Mucosa of rectum (tissue), 2 donors: ENCODE data around the gene PXDN.

Source experiments
- H3K27ac ChIP-seq, 2 donors: one replicate each; pipeline ENCODE4 v1.7.0; 2013; ENCODE audit warnings: inconsistent platforms in 2 of 2, low read depth in 2 of 2, low read length in 2 of 2
- H3K27me3 ChIP-seq, 2 donors: one replicate each; pipeline ENCODE4 v1.7.0; 2013; ENCODE audit warnings: low read length in 2 of 2; ENCODE audit not compliant: control insufficient read depth in 2 of 2, insufficient read depth in 2 of 2
- H3K36me3 ChIP-seq, 2 donors: one replicate each; pipeline ENCODE4 v1.7.0; 2013; ENCODE audit warnings: low read length in 2 of 2; ENCODE audit not compliant: control insufficient read depth in 2 of 2, insufficient read depth in 2 of 2
- H3K4me1 ChIP-seq, 2 donors: one replicate each; pipeline ENCODE4 v1.7.0; 2013; ENCODE audit warnings: low read length in 2 of 2, mild to moderate bottlenecking in 1 of 2; ENCODE audit not compliant: control insufficient read depth in 2 of 2, insufficient read depth in 2 of 2
- H3K4me3 ChIP-seq, 2 donors: one replicate each; pipeline ENCODE4 v1.7.0; 2013; ENCODE audit warnings: low read length in 2 of 2
- H3K9ac ChIP-seq, 2 donors: one replicate each; pipeline ENCODE4 v1.7.0; 2013; ENCODE audit warnings: low read length in 2 of 2, low read depth in 1 of 2, mild to moderate bottlenecking in 1 of 2
- H3K9me3 ChIP-seq, 2 donors: one replicate each; pipeline ENCODE4 v1.7.0; 2013; ENCODE audit warnings: low read length in 2 of 2; ENCODE audit not compliant: control insufficient read depth in 2 of 2
- donor health status: healthy.
- donor health status: Normal muscosa, but diverticular disease.

PXDN gene

DNA sequence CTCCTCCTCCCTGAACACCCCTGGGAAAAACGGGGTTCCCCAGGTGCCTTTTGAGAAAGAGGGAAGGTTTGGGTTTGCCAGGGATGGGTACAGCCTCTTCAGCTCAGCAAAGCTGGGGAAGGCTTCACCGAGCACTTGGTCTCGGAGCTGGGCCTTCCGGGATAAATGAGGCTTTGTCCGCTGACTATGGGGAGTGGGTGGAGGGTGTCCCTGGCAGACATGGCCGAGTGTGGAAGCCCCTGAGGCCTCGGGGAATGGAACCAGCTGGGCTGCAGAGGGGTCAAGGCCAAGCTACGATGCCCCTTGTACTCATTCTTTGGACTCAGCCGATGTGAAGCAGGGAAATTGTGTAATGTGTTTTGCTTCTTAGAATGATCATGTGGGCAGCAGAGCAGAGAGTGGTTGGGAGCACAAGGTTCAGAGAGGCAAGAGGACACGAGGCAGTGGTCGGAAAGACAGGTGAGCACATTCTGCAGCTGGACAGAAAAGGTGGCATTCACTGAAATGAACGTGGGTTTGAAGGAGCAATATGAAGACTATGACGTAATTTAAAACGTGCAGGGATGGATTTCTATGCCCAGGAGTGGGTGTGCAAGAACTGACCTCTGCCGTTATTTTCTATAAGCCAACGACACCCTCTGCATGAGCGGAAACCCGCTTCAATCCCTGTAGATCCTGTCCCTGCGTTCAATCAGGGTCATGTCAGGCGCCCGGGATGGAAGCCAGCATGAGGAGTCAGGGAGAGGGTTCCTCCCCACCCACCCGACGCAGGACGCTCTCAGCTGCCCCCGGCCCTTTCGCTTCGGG is 142.6 kb downstream of the PXDN start:
- H3K4me3 ChIP-seq, result no peak overlapping the region
- H3K9ac ChIP-seq, result no peak overlapping the region
- H3K27me3 ChIP-seq, result no peaks in the 10 kb centered on the region
- H3K27ac ChIP-seq, result peak overlapping the region; percentile 39 to 63
- peaks cover 0 to 9% of the 10 kb centered on the region in 2 donors for H3K4me1 ChIP-seq
- no peaks in the 10 kb centered on the region for H3K9me3 ChIP-seq
- H3K36me3 ChIP-seq, result no peaks in the 10 kb centered on the region

DNA sequence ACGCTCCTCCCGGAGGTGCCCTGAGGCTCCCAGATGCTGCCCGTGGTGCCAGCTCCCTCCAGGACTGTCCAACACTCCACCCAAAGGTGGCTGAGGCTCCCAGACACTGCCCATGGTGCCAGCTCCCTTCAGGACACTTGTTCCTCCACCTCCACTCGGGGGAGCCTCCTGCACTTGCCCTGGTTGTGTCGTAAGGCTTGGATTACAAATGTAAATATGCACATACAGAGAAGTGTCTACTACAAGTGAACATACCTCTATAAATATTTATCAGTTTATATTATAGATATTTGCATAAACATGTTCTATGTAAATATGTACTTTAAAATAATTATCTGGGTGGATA is 143.3 kb downstream of the PXDN start:
- H3K9me3 ChIP-seq, result no peaks in the 10 kb centered on the region
- no peaks in the 10 kb centered on the region for H3K27me3 ChIP-seq
- H3K36me3 ChIP-seq, result no peaks in the 10 kb centered on the region
- H3K4me3 ChIP-seq, result no peak overlapping the region
- H3K27ac ChIP-seq, result peak overlapping the region; percentile 16 to 63
- H3K9ac ChIP-seq, result no peak overlapping the region
- peaks cover 0 to 5% of the 10 kb centered on the region in 2 donors for H3K4me1 ChIP-seq

DNA sequence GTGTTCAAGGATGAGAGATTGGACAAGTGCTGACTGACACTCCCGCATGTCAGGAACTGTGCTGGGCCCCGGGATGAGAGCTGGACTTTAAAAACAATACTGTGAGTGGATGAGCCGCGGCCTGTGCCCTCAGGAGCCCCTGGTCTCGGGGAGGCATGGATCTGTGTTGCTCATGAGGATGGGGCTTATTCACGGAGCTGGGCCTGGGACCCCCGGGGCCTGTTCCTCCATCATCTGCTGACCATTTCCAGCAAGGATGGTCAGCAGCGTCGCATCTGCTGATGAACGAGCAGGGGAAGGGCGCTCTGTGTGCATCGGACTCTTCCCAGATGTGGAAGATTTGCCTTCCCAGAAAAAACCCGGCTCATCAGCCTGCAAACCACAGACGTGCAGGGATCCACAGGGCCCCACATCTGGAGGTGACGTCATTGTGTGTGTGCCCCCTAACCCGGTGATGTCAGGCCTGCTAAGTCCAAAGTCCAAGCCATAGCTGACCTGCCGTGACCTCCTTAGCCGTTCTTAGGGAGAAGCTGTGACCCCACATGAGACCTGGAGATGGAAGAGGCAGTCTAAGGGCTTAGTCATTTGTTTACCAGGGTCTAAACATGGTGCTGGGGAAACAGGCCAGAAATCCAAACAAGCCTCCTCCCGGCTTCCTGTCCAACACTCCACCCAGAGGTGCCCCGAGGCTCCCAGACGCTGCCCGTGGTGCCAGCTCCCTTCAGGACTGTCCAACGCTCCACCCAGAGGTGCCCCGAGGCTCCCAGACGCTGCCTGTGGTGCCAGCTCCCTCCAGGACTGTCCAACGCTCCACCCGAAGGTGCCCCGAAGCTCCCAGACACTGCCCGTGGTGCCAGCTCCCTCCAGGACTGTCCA is 143.9 kb downstream of the PXDN start:
- Histone ChIP-seq H3K27me3 (no peaks in the 10 kb centered on the region), H3K4me3 (no peak overlapping the region), H3K27ac (peak overlapping the region; percentile 43 to 53), H3K9ac (no peak overlapping the region), H3K36me3 (no peaks in the 10 kb centered on the region), H3K4me1 (peaks cover 0 to 5% of the 10 kb centered on the region in 2 donors), H3K9me3 (no peaks in the 10 kb centered on the region)

DNA sequence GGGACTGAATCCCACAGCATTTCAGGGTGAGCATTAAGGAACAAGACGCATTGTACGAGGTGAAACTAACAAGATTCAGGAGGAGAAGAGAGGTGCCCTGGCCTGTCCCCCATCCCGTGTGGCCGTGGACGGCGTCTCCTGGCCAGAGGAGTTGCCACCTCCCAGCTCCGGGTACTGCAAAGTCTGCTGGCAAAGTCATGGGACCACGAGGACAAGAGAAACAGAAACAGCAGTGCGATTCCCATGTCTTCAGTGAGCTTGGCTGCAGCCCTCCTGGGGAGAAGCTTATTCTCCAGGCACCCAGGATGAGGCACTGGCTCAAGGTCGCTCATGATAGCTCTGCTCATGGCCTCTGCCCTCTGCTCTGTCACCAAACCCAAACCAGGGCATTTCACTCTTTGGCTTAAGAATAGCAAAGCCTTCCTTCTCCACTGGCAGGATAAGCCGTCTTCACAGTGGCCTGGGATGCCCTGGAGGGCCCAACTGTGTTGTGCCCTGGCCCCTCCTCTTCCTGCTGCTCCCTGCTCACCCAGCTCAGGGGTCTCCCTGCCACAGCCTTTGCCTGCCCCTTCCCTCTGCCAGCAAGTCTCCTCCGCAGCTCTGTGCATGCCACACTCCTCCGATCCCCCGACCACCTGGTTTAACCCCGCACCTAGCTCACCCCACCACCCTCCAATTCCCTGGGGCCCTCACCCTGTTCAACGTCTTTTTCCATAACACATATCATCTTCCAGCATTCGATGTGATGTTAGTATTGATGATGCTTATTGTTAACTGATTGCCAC is 144.8 kb downstream of the PXDN start:
- Histone ChIP-seq H3K4me1 (peaks cover 0 to 5% of the 10 kb centered on the region in 2 donors), H3K9ac (no peak overlapping the region), H3K27ac (peak overlapping the region; percentile 43 to 53), H3K27me3 (no peaks in the 10 kb centered on the region), H3K4me3 (no peak overlapping the region), H3K36me3 (no peaks in the 10 kb centered on the region), H3K9me3 (no peaks in the 10 kb centered on the region)

DNA sequence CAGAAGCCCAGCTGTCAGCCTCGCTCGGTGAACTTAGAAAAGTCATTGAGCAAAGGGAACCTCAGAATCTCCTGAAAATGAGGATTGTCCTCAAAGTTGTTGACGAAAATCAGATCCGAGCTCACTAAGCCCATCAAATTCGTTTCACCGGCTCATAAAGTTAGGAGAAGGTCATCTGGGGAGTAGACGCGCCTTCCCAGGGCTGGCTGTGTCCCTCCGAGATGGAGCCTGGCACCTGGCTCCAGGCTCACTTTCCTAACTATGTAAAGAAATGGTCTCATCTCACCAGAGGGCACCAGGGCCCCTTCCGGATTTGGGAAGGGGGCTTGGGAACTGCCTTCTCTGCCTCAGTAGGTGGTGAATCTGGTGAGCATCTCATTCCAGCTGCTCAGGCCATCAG is 145.5 kb downstream of the PXDN start:
- Histone ChIP-seq H3K36me3 (no peaks in the 10 kb centered on the region), H3K4me3 (no peak overlapping the region), H3K27ac (no peak overlapping the region), H3K4me1 (peaks cover 0 to 5% of the 10 kb centered on the region in 2 donors), H3K9me3 (no peaks in the 10 kb centered on the region), H3K27me3 (no peaks in the 10 kb centered on the region), H3K9ac (no peak overlapping the region)

DNA sequence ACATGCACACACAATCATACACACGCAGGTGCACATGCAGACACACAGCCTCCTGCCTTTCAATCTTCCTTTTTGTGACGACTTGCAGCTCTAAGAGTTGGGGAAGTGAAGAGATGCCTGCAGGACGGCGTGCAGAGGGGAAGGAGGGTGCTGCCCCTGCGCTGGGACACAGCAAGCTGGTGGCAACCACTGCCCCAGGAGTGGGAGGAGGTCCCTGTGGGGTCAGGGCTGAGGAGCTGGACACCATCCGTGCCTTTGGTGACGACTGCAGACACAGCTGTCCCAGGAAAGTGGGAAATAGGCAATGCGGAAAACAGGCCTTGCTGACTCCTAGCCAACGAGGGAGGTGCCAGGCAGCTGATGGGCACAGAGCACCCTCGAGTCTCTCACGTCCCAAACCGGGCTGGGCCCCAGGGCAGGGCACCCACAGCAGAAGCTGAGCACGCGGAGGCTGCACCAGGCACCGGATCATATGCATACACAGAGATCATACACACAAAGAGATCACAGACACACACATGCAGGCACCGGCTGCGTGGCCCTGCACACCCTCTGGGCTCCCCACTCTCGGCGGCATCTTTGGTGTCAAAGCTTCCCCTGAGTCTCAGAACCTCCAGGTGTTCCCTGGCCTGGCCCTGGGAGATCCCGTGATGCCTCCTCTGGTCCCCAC is 146.1 kb downstream of the PXDN start:
- no peak overlapping the region for H3K4me3 ChIP-seq
- H3K9me3 ChIP-seq, result no peaks in the 10 kb centered on the region
- H3K27me3 ChIP-seq, result no peaks in the 10 kb centered on the region
- H3K9ac ChIP-seq, result no peak overlapping the region
- H3K36me3 ChIP-seq, result no peaks in the 10 kb centered on the region
- no peak overlapping the region for H3K27ac ChIP-seq
- H3K4me1 ChIP-seq, result peaks cover 0 to 5% of the 10 kb centered on the region in 2 donors

DNA sequence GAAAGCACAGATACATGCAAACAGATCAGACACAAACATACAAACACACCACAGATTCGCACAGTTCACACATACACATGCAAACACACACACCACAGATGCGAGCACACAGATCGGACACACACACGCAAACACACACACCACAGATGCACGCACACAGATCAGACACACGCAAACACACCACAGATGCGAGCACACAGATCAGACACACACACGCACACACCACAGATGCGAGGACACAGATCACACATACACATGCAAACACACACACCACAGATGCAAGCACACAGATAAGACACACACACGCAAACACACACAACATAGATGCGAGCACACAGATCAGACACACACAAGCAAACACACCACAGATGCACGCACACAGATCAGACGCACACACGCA is 149.0 kb downstream of the PXDN start:
- Histone ChIP-seq H3K27ac (no peak overlapping the region), H3K27me3 (no peaks in the 10 kb centered on the region), H3K4me3 (no peak overlapping the region), H3K4me1 (peaks cover 2 to 9% of the 10 kb centered on the region in 2 donors), H3K9me3 (no peaks in the 10 kb centered on the region), H3K9ac (no peak overlapping the region), H3K36me3 (no peaks in the 10 kb centered on the region)

DNA sequence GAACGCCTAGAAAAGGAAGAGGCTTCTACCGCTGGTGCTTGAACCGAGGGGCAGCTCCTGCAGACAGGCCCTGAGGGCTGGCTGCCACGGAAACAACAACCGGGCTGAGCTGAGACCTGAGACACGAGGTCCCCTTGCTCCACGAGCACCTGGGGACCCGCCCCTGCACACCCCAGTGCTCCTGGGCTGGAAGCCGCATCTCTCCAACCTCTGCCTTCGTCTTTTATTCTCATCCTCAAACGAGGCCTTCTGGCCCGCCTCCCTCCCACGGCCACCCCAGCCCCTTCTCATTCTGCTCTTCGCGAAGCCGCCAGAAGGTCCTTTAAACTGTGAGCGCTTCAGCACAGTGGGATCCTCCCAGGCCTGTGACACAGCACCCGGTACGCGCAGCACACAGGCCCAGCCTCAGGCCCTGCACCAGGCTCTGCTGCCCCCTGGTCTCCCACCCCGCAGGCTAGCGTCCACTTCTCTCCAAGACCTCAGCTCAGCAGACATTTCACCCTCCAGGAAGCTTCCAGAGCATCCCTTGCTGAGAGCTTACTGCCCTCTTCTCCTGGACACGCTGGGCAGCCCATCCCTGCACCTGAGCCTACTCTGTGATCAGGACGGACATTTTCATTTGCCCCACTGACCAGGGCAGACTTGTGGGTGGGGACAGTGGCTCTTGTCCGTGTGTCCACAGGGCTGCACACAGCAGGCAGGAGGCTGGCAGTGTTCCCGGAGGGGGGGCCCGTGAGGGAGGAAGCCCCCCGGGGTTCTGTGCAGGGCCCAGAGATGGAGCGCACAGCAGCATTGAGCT is 149.7 kb downstream of the PXDN start:
- H3K36me3 ChIP-seq, result no peaks in the 10 kb centered on the region
- no peaks in the 10 kb centered on the region for H3K27me3 ChIP-seq
- H3K9me3 ChIP-seq, result no peaks in the 10 kb centered on the region
- peaks cover 2 to 9% of the 10 kb centered on the region in 2 donors for H3K4me1 ChIP-seq
- no peak overlapping the region for H3K9ac ChIP-seq
- H3K27ac ChIP-seq, result no peak overlapping the region
- H3K4me3 ChIP-seq, result no peak overlapping the region

DNA sequence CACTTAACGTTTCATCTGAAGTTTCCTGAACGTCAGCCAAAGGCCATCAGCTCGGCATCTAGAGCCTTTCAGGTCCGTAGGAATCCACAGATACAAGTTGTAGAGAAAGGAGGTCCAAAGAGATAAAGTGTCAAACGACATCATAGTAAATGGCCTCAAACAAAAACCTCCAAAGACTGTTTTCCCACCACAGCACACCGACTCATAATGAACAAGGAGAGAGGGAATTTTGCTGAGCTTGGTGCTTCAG is 150.3 kb downstream of the PXDN start:
- no peaks in the 10 kb centered on the region for H3K9me3 ChIP-seq
- no peaks in the 10 kb centered on the region for H3K36me3 ChIP-seq
- H3K9ac ChIP-seq, result no peak overlapping the region
- H3K27ac ChIP-seq, result no peak overlapping the region
- no peak overlapping the region for H3K4me3 ChIP-seq
- peaks cover 0 to 9% of the 10 kb centered on the region in 2 donors for H3K4me1 ChIP-seq
- H3K27me3 ChIP-seq, result no peaks in the 10 kb centered on the region
